Caco-2 (cell line): ENCODE data around the gene SYT8. TPM values are rescaled to one million over a fixed set of nuclear protein-coding genes. Genes with fewer than 3 reads are reported as not detected.

Source experiments
- BruUV-seq: library from RNA; stranded (reverse); fragments of 400-500 nt; replicated peaks from 2 replicates; lab custom pipeline; 2021; lab: Mats Ljungman, UMichigan
- CTCF ChIA-PET: fragments of 300-600 bp; sonication (Branson Sonifier 250); formaldehyde crosslinking; loops from one replicate; lab custom pipeline; 2022; ENCODE audit warnings: antibody characterized with exemption; lab: Charles Lee
- POLR2A ChIA-PET: fragments of 300-600 bp; sonication (Branson Sonifier 250); formaldehyde crosslinking; loops from one replicate; lab custom pipeline; 2022; ENCODE audit warnings: antibody characterized with exemption; lab: Charles Lee
- DNase-seq, 2 experiments: peaks; one replicate each; pipeline versions ENCODE4 v3.0.0 to v3.0.0-alpha.2; 2020 to 2022
- H3K27me3 ChIP-seq: replicated peaks from 2 replicates; pipeline ENCODE4 v1.6.0; 2011; ENCODE audit warnings: low read length; ENCODE audit not compliant: control insufficient read depth, insufficient read depth
- H3K36me3 ChIP-seq: 2 replicates; pipeline ENCODE4 v1.5.1; 2011; ENCODE audit warnings: low read length; ENCODE audit not compliant: control insufficient read depth, insufficient read depth
- H3K4me1 ChIP-seq: fragments of 250-450 bp; sonication (Bioruptor Pico); 2 replicates; pipeline ENCODE4 v1.5.1; 2020; ENCODE audit warnings: mild to moderate bottlenecking
- H3K4me3 ChIP-seq: 2 replicates; pipeline ENCODE4 v1.5.1; 2011; ENCODE audit warnings: low read depth, mild to moderate bottlenecking, control low read depth, low read length
- H3K9me3 ChIP-seq: fragments of 250-450 bp; sonication (Bioruptor Pico); 2 replicates; pipeline ENCODE4 v1.5.1; 2020; ENCODE audit warnings: mild to moderate bottlenecking, moderate library complexity
- H3K27ac Mint-ChIP-seq: one replicate; pipeline ENCODE4 v1.8.0; 2022; ENCODE audit warnings: mixed read lengths; ENCODE audit not compliant: unreplicated experiment
- H3K27me3 Mint-ChIP-seq: one replicate; pipeline ENCODE4 v1.8.0; 2022; ENCODE audit warnings: mixed read lengths; ENCODE audit not compliant: insufficient read depth, unreplicated experiment
- H3K36me3 Mint-ChIP-seq: one replicate; pipeline ENCODE4 v1.8.0; 2022; ENCODE audit warnings: mild to moderate bottlenecking, mixed read lengths; ENCODE audit not compliant: insufficient read depth, unreplicated experiment
- H3K4me1 Mint-ChIP-seq: one replicate; pipeline ENCODE4 v1.8.0; 2022; ENCODE audit warnings: low read depth, mixed read lengths; ENCODE audit not compliant: unreplicated experiment
- H3K4me3 Mint-ChIP-seq: one replicate; pipeline ENCODE4 v1.8.0; 2022; ENCODE audit warnings: mild to moderate bottlenecking, moderate library complexity, mixed read lengths; ENCODE audit not compliant: unreplicated experiment
- H3K9me3 Mint-ChIP-seq: one replicate; pipeline ENCODE4 v1.8.0; 2022; ENCODE audit warnings: mixed read lengths; ENCODE audit not compliant: unreplicated experiment
- CTCF ChIP-seq, 2 experiments: fragments of 200-600 bp in 1 of 2; IDR thresholded peaks; 1 replicate in 1 of 2; 2 replicates in 1 of 2; pipeline versions ENCODE4 v1.5.1 to v1.8.0; 2011 to 2022; ENCODE audit warnings: antibody characterized with exemption in 1 of 2, control low read depth in 1 of 2, inconsistent platforms in 1 of 2, low read depth in 1 of 2, low read length in 1 of 2, mild to moderate bottlenecking in 1 of 2, moderate library complexity in 1 of 2; ENCODE audit not compliant: insufficient read depth in 1 of 2, severe bottlenecking in 1 of 2, unreplicated experiment in 1 of 2
- intact Hi-C: fragments of 100-400 bp; cut with micrococcal nuclease; formaldehyde crosslinking; loops from one replicate; pipeline ENCODE4 v1.10.0; 2022; ENCODE audit not compliant: unreplicated experiment
- total RNA-seq: library from RNA; stranded (reverse); gene quantifications from 2 replicates; pipeline ENCODE4 v1.2.3, GENCODE V29; 2022

The SYT8 gene
- total RNA-seq, 1 experiment from 2014 or later: 14.9 TPM

DNA sequence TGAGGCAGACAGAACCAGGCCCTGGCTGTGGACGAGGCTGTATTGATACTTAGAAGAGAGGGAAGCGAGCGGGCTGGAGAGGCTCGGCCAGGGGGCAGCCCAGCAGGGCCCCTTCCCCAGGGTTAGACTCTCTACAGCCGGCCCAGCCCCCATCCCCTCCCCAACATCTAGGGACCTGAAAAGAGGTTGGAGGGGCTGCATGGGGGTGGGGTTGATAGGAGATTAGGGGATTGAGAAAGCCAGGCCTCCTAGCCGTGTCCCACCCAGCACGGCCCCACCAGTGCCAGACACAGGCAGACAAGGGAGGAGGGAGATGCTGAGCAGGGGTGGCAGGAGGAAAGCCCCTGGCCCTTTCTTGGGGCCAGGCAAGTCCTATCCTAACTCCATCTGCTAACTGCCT, 23.8 kb downstream of the SYT8 start:
- POLR2A ChIA-PET: no interaction called here
- no peak overlapping the region for H3K27ac Mint-ChIP-seq
- intact Hi-C loops: no loop called here

DNA sequence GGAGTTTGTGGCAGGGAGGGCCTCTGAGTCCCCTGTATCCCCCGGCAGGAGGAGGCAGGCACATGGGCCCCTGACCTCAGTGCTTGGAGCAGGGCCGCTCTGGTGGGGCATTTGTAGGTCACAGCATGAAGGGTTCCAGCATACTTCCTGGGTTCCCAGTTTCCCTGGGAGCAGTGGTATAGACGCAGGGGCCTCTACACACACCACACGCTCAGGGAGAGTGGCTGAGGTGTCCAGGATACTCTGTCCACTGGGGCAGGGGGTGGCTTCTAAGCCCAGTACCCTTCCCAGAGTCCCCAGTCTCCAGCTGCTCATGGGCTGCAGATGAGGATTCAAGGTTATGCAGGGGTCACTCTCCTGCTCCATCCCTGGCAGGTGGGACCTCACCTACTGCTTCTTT, 24.2 kb downstream of the SYT8 start:
- ChIA-PET POLR2A (no interaction called here), CTCF (no interaction called here)
- Mint-ChIP-seq H3K27me3 (no peaks in the 10 kb centered on the region), H3K27ac (no peak overlapping the region), H3K9me3 (no peaks in the 10 kb centered on the region), H3K36me3 (no peaks in the 10 kb centered on the region), H3K4me3 (no peak overlapping the region), H3K4me1 (no peaks in the 10 kb centered on the region)
- Histone ChIP-seq H3K4me1 (peaks cover 7% of the 10 kb centered on the region), H3K36me3 (no peaks in the 10 kb centered on the region), H3K27me3 (no peaks in the 10 kb centered on the region), H3K4me3 (no peak overlapping the region), H3K9me3 (no peaks in the 10 kb centered on the region)
- no TSS peak for BruUV-seq
- no peak for TF ChIP-seq CTCF (IDR thresholded peaks at IDR 0.05; ENCODE audit: insufficient read depth in 1 of 2, low read depth in 1 of 2, low read length in 1 of 2, severe bottlenecking in 1 of 2, unreplicated experiment in 1 of 2)
- intact Hi-C loops: no loop called here
- DNase-seq: no peak

More for the DNA sequence above, 23.8 kb downstream of the SYT8 start:
- no peak overlapping the region for H3K4me3 ChIP-seq
- H3K9me3 ChIP-seq: no peaks in the 10 kb centered on the region
- Mint-ChIP-seq H3K36me3 (no peaks in the 10 kb centered on the region), H3K4me3 (no peak overlapping the region), H3K9me3 (no peaks in the 10 kb centered on the region), H3K27me3 (no peaks in the 10 kb centered on the region), H3K4me1 (no peaks in the 10 kb centered on the region)
- no peak for DNase-seq
- BruUV-seq: no TSS peak
- H3K36me3 ChIP-seq: no peaks in the 10 kb centered on the region
- no peaks in the 10 kb centered on the region for H3K27me3 ChIP-seq
- H3K4me1 ChIP-seq: peaks cover 5% of the 10 kb centered on the region
- CTCF ChIA-PET: no interaction called here
- no peak for TF ChIP-seq CTCF (IDR thresholded peaks at IDR 0.05; ENCODE audit: insufficient read depth in 1 of 2, low read depth in 1 of 2, low read length in 1 of 2, severe bottlenecking in 1 of 2, unreplicated experiment in 1 of 2)

GRCh38 chr11:1860108-1860507, 25.3 kb downstream of the SYT8 start:
- intact Hi-C loops: no loop called here
- Mint-ChIP-seq H3K4me3 (no peak overlapping the region), H3K27me3 (no peaks in the 10 kb centered on the region), H3K9me3 (no peaks in the 10 kb centered on the region), H3K36me3 (no peaks in the 10 kb centered on the region), H3K27ac (no peak overlapping the region), H3K4me1 (no peaks in the 10 kb centered on the region)
- CTCF ChIA-PET: no interaction called here
- BruUV-seq: no TSS peak
- H3K36me3 ChIP-seq: no peaks in the 10 kb centered on the region
- TF ChIP-seq CTCF (IDR thresholded peaks at IDR 0.05; ENCODE audit: insufficient read depth in 1 of 2, low read depth in 1 of 2, low read length in 1 of 2, severe bottlenecking in 1 of 2, unreplicated experiment in 1 of 2): no peak
- H3K4me3 ChIP-seq: no peak overlapping the region
- no peaks in the 10 kb centered on the region for H3K9me3 ChIP-seq
- H3K27me3 ChIP-seq: no peaks in the 10 kb centered on the region
- POLR2A ChIA-PET: no interaction called here
- H3K4me1 ChIP-seq: peaks cover 7% of the 10 kb centered on the region
- DNase-seq: no peak
